HTR-8/SVneo (cell line): ENCODE data around the gene DGCR6L.
A peak's percentile ranks its signal among the peaks of the same experiment; 100 is the strongest.
"Not testable (repeated sequence)": the region's sequence is repeated elsewhere in the genome, so short reads cannot be mapped to it uniquely, and the experiment has no call there.

Source experiments
- DNase-seq: peaks from one replicate; pipeline ENCODE4 v3.0.0; 2011; ENCODE audit warnings: low spot score, mixed read lengths; ENCODE audit not compliant: insufficient read length
- FAIRE-seq: peaks from 2 replicates; lab custom pipeline; 2011; peaks lifted over from hg19 to GRCh38; lab: Jason Lieb, UNC

Gene DGCR6L

DNA sequence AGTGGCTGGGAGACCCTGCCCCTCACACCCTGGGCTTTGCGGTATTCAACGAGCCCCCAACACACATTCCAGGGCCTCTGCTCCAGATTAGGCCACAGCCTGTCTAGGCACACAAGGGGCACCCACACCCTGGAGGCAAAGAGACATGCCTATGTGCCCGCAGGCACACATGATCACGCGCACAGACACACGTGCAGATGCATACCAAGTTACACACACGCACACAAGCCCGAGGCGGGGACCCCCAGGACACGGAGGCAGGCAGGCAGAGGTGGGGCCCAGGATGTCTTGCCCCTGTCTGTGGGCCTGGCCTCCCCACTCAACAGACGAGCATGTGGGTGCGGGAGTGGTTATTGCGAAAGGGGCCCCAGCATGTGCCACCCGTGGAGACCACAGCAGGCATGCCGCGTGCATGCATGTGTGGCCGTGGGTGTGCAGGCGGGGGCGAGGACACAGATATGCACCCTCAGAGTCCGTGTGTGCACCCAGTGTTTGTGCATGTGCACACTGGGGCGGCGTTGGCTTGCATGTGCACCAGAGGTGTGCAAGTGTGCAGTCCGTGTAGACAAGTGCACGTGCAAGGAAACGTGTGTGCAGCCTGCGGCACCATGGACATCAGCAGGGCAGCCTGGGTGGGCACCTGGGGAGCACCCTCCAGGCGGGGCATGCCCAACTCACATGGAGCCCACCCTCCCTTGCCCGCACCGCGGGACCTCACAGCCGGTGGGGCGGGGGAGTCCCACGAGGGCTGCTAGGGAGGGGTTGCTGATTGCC is 53.0 kb downstream of the DGCR6L start:
- FAIRE-seq = peak; percentile 93
- DNase-seq = not testable (repeated sequence)

DNA sequence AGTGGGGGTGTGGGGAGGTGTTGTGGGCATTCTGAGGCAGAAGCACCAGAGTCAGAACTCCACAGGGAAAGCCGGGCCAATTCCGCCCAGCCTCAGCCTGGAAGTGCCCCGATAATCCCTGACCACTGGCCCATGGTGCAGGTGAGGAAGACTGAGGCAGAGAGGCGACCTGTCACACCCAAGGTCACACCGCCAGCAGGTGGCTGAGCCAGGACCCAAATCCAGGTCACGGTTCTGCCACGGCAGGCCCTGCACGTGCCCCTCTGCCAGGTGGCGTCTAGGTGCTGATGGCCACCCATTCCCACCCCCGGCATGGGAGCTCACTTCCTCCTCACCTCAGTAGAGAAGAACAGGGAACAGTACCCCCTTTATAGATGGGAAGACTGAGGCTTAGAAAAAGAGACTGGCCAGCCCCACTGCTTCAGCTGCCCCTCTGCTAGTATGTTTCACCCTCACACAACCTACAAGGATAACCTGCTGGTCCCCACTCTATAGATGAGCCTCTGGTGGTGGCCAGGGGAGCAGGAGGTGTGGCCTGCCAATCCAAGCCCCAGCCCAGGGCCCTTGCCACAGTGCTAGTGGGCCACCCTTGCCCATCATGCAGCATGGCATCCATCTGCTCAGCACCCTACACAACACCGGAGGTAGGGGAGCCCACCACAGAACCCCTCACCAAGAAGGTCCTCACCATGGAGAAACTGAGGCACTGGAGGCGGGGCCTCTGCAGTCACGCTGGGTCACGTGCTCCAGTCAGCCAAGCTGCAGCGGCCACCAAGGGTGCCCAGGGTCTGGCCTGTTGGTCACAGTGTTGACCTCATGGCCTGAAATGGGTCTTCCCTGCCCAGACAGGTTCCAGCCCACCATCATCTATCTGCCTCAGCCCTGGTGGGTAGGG is 53.8 kb downstream of the DGCR6L start:
- not testable (repeated sequence) for DNase-seq, FAIRE-seq

DNA sequence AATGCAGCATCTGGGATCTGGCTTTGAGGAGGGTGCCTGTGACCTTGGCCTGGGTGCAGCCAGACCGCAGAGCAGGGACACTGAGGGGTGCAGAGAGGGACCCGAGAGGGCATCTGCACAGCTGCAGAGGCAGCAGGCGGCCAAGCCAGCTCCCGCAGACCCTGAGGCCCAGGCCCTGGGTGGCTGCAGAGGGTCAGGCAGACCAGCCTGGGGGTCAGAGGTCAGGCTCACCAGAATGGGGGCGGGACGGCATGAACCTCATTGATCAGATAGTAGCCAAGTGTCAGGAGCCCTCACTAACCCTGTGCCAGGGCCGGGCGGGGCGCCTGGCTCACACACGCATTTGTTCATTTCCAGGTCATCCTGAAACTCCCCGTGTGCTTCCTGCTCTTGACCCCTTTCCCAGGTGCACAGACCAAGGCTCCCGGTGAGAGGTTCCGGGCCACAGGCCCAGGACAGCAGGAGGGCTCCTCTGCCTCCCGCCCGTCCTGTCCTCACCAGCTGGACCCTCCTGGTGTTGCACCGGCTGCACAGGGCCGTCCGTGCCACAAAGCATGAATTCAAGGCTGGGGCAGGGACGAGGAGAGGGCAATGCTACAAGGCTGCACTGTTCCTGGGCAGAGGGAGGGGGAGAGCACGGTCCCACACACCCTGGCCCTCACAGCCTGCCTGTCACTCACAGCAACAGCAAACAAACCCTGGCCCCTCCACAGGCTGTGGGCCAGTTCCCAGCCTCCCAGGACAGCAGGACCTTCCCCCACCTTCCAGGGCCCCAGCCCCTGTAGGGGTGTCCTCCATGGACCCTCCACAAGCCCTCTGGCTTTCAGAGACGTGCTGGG is 55.0 kb downstream of the DGCR6L start:
- DNase-seq (no peak), FAIRE-seq (no peak)
